Gastroesophageal sphincter (tissue), 3 donors: Measurements from ENCODE around the gene MAPKBP1.

ENCODE experiments used
- CTCF ChIP-seq, 4 experiments: fragments of 200-600 bp in 2 of 4; fragments of 450-650 bp in 2 of 4; sonication (generic) in 1 of 4; IDR thresholded peaks; one replicate each; pipeline ENCODE4 v1.5.1; 2017 to 2019; ENCODE audit warnings: antibody characterized with exemption in 4 of 4, mild to moderate bottlenecking in 2 of 4, moderate library complexity in 2 of 4
- EP300 ChIP-seq: sonication (generic); formaldehyde crosslinking; IDR thresholded peaks from one replicate; pipeline ENCODE4 v1.6.1; 2017; ENCODE audit warnings: antibody characterized with exemption, mild to moderate bottlenecking
- POLR2A ChIP-seq, 2 donors: fragments of 450-650 bp; IDR thresholded peaks; one replicate each; pipeline ENCODE4 v1.6.1; 2017; ENCODE audit warnings: antibody characterized with exemption in 2 of 2, mild to moderate bottlenecking in 2 of 2, moderate library complexity in 1 of 2

- TF ChIP-seq CTCF (IDR thresholded peaks at IDR 0.05) (no peak), POLR2A (IDR thresholded peaks at IDR 0.05) (no peak), EP300 (no peak)
These were observed 51.6 kb downstream of the MAPKBP1 start for GRCh38 chr15:41825572-41826535.
